ENCODE results near the gene NRIP3.

GRCh38 chr11:9025101-9025850 lies 21.5 kb upstream of the NRIP3 start:
- TF ChIP-seq EZH2 (conservative IDR thresholded peaks at IDR 0.05; ENCODE audit: low read depth, low read length) (no peak), HHEX (CRISPR knock-in tag; IDR thresholded peaks at IDR 0.05) (no peak), ZBTB42 (CRISPR knock-in tag; IDR thresholded peaks at IDR 0.05) (no peak)
- TF ChIP-seq, protein P1, sequence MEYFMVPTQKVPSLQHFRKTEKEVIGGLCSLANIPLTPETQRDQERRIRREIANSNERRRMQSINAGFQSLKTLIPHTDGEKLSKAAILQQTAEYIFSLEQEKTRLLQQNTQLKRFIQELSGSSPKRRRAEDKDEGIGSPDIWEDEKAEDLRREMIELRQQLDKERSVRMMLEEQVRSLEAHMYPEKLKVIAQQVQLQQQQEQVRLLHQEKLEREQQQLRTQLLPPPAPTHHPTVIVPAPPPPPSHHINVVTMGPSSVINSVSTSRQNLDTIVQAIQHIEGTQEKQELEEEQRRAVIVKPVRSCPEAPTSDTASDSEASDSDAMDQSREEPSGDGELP (IDR thresholded peaks at IDR 0.05; ENCODE audit: borderline replicate concordance, low read depth): no peak
